ENCODE data around the gene CCDC159.
A peak's percentile ranks its signal among the peaks of the same experiment; 100 is the strongest.

Gene CCDC159

GRCh38 chr19:11338569-11339253 lies 7.6 kb upstream of the CCDC159 start:
- no peaks in the 10 kb centered on the region for H3K4me1 ChIP-seq (ENCODE audit: control insufficient read depth, insufficient read depth, low read length)
- no peaks in the 10 kb centered on the region for H3K9me3 ChIP-seq (ENCODE audit: control insufficient read depth, insufficient read depth, low read depth, low read length)
- H3K36me3 ChIP-seq (ENCODE audit: control insufficient read depth in 2 of 2, insufficient read depth in 1 of 2, low read length in 2 of 2): peaks cover 0 to 39% of the 10 kb centered on the region in 2 experiments; a peak in 2 of 3 replicates
- H3K27ac ChIP-seq (ENCODE audit: extremely low read depth, low read depth, low read length): no peak overlapping the region; the same call in 1 of the 2 replicates
- CTCF ChIA-PET: interaction anchor here (0.5 to 0.6 kb wide), 2 partner anchors 19 to 511 kb away, joined by 3 read pairs; no protein-coding TSS in a partner anchor
- TF ChIP-seq PRDM1 (tag by site-specific recombination; IDR thresholded peaks at IDR 0.05) (no peak), ZSCAN18 (tag by site-specific recombination; IDR thresholded peaks at IDR 0.05) (no peak), ZNF362 (tag by site-specific recombination; IDR thresholded peaks at IDR 0.05) (no peak), ZNF112 (tag by site-specific recombination; IDR thresholded peaks at IDR 0.05) (no peak), EGR2 (tag by site-specific recombination; IDR thresholded peaks at IDR 0.05; ENCODE audit: low read depth) (peak; percentile 93), PRDM10 (tag by site-specific recombination; IDR thresholded peaks at IDR 0.05) (peak; percentile 53), ZFHX2 (tag by site-specific recombination; conservative IDR thresholded peaks at IDR 0.05) (peak; percentile 95), ZNF24 (tag by site-specific recombination; IDR thresholded peaks at IDR 0.05) (no peak), GLI4 (tag by site-specific recombination; IDR thresholded peaks at IDR 0.05) (no peak), ZNF335 (tag by site-specific recombination; conservative IDR thresholded peaks at IDR 0.05) (peak; percentile 78)
- TF ChIP-seq, protein P1, sequence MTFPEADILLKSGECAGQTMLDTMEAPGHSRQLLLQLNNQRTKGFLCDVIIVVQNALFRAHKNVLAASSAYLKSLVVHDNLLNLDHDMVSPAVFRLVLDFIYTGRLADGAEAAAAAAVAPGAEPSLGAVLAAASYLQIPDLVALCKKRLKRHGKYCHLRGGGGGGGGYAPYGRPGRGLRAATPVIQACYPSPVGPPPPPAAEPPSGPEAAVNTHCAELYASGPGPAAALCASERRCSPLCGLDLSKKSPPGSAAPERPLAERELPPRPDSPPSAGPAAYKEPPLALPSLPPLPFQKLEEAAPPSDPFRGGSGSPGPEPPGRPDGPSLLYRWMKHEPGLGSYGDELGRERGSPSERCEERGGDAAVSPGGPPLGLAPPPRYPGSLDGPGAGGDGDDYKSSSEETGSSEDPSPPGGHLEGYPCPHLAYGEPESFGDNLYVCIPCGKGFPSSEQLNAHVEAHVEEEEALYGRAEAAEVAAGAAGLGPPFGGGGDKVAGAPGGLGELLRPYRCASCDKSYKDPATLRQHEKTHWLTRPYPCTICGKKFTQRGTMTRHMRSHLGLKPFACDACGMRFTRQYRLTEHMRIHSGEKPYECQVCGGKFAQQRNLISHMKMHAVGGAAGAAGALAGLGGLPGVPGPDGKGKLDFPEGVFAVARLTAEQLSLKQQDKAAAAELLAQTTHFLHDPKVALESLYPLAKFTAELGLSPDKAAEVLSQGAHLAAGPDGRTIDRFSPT (tag by site-specific recombination; IDR thresholded peaks at IDR 0.05): no peak
- POLR2A ChIA-PET: interaction anchor here (0.6 to 2.2 kb wide), 4 partner anchors 8 to 453 kb away, joined by 3 to 12 read pairs (median 4); partner anchors contain the start of gene SWSAP1
- H3K4me3 ChIP-seq (ENCODE audit: low read depth, low read length): peak overlapping the region; percentile 46

GRCh38 chr19:11339254-11340098 lies 6.8 kb upstream of the CCDC159 start, which contains the start of gene RAB3D:
Gene RAB3D (minus strand): TSS chr19:11339657. CDS start chr19:11337399, 2,258 bp downstream.
- POLR2A ChIA-PET: interaction anchor here (1.0 to 2.2 kb wide), 5 partner anchors 8 to 90 kb away, joined by 3 to 12 read pairs (median 3); partner anchors contain the start of gene SWSAP1
- no peaks in the 10 kb centered on the region for H3K9me3 ChIP-seq (ENCODE audit: control insufficient read depth, insufficient read depth, low read depth, low read length)
- H3K27ac ChIP-seq (ENCODE audit: extremely low read depth, low read depth, low read length): peak within 1 kb of the TSS; percentile 47; the same call in 1 of the 2 replicates
- CTCF ChIA-PET: interaction anchor here (0.5 to 0.9 kb wide), 8 partner anchors 11 to 512 kb away, joined by 3 to 5 read pairs (median 3); no protein-coding TSS in a partner anchor
- H3K36me3 ChIP-seq (ENCODE audit: control insufficient read depth in 2 of 2, insufficient read depth in 1 of 2, low read length in 2 of 2): peaks cover 0 to 34% of the 10 kb centered on the region in 2 experiments; a peak in 2 of 3 replicates
- H3K4me3 ChIP-seq (ENCODE audit: low read depth, low read length): peak within 1 kb of the TSS; percentile 46
- no peaks in the 10 kb centered on the region for H3K4me1 ChIP-seq (ENCODE audit: control insufficient read depth, insufficient read depth, low read length)
- TF ChIP-seq ZNF394 (tag by site-specific recombination; IDR thresholded peaks at IDR 0.05; ENCODE audit: borderline replicate concordance) (no peak), ZNF692 (tag by site-specific recombination; IDR thresholded peaks at IDR 0.05) (no peak), GFI1B (tag by site-specific recombination; IDR thresholded peaks at IDR 0.05) (no peak), ZFP3 (tag by site-specific recombination; IDR thresholded peaks at IDR 0.05; ENCODE audit: low read depth) (no peak), ZFP41 (tag by site-specific recombination; IDR thresholded peaks at IDR 0.05; ENCODE audit: borderline replicate concordance) (no peak), BCL11A (tag by site-specific recombination; IDR thresholded peaks at IDR 0.05; ENCODE audit: low read depth) (no peak), ZNF23 (tag by site-specific recombination; IDR thresholded peaks at IDR 0.05; ENCODE audit: borderline replicate concordance) (no peak), ZNF169 (tag by site-specific recombination; IDR thresholded peaks at IDR 0.05) (no peak)
- TF ChIP-seq, protein P2, sequence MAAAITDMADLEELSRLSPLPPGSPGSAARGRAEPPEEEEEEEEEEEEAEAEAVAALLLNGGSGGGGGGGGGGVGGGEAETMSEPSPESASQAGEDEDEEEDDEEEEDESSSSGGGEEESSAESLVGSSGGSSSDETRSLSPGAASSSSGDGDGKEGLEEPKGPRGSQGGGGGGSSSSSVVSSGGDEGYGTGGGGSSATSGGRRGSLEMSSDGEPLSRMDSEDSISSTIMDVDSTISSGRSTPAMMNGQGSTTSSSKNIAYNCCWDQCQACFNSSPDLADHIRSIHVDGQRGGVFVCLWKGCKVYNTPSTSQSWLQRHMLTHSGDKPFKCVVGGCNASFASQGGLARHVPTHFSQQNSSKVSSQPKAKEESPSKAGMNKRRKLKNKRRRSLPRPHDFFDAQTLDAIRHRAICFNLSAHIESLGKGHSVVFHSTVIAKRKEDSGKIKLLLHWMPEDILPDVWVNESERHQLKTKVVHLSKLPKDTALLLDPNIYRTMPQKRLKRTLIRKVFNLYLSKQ (tag by site-specific recombination; IDR thresholded peaks at IDR 0.05; ENCODE audit: borderline replicate concordance): no peak
